Body of pancreas (tissue), 4 donors: ENCODE results near the gene HOXA1. TPM values are rescaled to one million over a fixed set of nuclear protein-coding genes. Genes with fewer than 3 reads are reported as not detected.
A peak's percentile ranks its signal among the peaks of the same experiment; 100 is the strongest.

ENCODE experiments used
- ATAC-seq: fragments of 150-250 bp; one replicate; pipeline ENCODE4 v1.9.1; 2016
- DNase-seq, 4 donors: peaks; one replicate each; pipeline ENCODE4 v3.0.0-alpha.2; 2019
- H3K27ac ChIP-seq, 4 donors: fragments of 200-600 bp; sonication (generic); 1 replicate in 3 of 4; 2 replicates in 1 of 4; pipeline versions ENCODE4 v1.5.1 to v1.6.1; 2016 to 2019; ENCODE audit warnings: mild to moderate bottlenecking in 1 of 4, mixed read lengths in 1 of 4, moderate library complexity in 1 of 4
- H3K27me3 ChIP-seq, 2 donors: fragments of 200-600 bp; sonication (generic); one replicate each; pipeline ENCODE4 v1.6.0; 2016; ENCODE audit warnings: mild to moderate bottlenecking in 1 of 2
- H3K36me3 ChIP-seq, 2 donors: fragments of 200-600 bp; sonication (generic); replicated peaks in 1 of 2; 2 replicates each; pipeline ENCODE4 v1.5.1; 2016; ENCODE audit warnings: low read depth in 2 of 2; ENCODE audit not compliant: insufficient read depth in 1 of 2
- H3K4me1 ChIP-seq: fragments of 200-600 bp; sonication (generic); one replicate; pipeline ENCODE4 v1.6.0; 2016
- H3K4me3 ChIP-seq, 2 donors: fragments of 200-600 bp; sonication (generic); 1 replicate in 1 of 2; 2 replicates in 1 of 2; pipeline ENCODE4 v1.5.1; 2016 to 2019
- H3K9me3 ChIP-seq, 3 donors: fragments of 200-600 bp; sonication (generic); 1 replicate in 2 of 3; 2 replicates in 1 of 3; pipeline ENCODE4 v1.5.1; 2016
- CTCF ChIP-seq, 7 experiments: fragments of 450-650 bp in 4 of 7; fragments of 200-600 bp in 3 of 7; sonication (generic) in 3 of 7; IDR thresholded peaks; one replicate each; pipeline ENCODE4 v1.5.1; 2016 to 2019; ENCODE audit warnings: antibody characterized with exemption in 7 of 7
- POLR2A ChIP-seq, 3 donors: fragments of 450-650 bp; IDR thresholded peaks; one replicate each; pipeline ENCODE4 v1.6.1; 2016; ENCODE audit warnings: antibody characterized with exemption in 3 of 3, mild to moderate bottlenecking in 2 of 3
- WGBS, 2 donors: methylation state at CpG; one replicate each; pipeline ENCODE4 v1.1.5; 2017; 5-methylcytosine and 5-hydroxymethylcytosine counted together
- intact Hi-C: fragments of 100-400 bp; cut with DNase I; formaldehyde crosslinking; loops from one replicate; pipeline ENCODE4 v1.15.1; 2023
- total RNA-seq, 2 donors: library from RNA; depleted of rRNA; stranded (reverse); fragments of >200 nt; gene quantifications; one replicate each; pipeline ENCODE4 v1.1.0, GENCODE V29; 2016

Gene HOXA1
- total RNA-seq, 2 donors from 2014 or later, result not detected

GRCh38 chr7:27112955-27113949, 17.5 kb upstream of the HOXA1 start:
- H3K9me3 ChIP-seq, result no peaks in the 10 kb centered on the region
- intact Hi-C loops, result no loop called here
- peaks cover 12% of the 10 kb centered on the region for H3K4me1 ChIP-seq
- H3K4me3 ChIP-seq, result no peak overlapping the region
- no peak for ATAC-seq
- TF ChIP-seq CTCF (IDR thresholded peaks at IDR 0.05) (no peak), POLR2A (IDR thresholded peaks at IDR 0.05) (peak in 2 of 3 donors; percentile 18 to 37)
- peak overlapping the region in 3 of 4 donors; percentile 51 to 62 (median 62) for H3K27ac ChIP-seq
- no peaks in the 10 kb centered on the region for H3K36me3 ChIP-seq
- peaks cover 5 to 26% of the 10 kb centered on the region in 2 donors for H3K27me3 ChIP-seq
- WGBS, 2 donors, result 8 to 19% methylated on average over 19 to 44 of the region's 57 CpGs
- peak in 1 of 4 donors; percentile 45 for DNase-seq

- WGBS, 2 donors, result 28 to 33% methylated on average over 4 of the region's 4 CpGs
- intact Hi-C loops, result no loop called here
- TF ChIP-seq CTCF (IDR thresholded peaks at IDR 0.05) (no peak), POLR2A (IDR thresholded peaks at IDR 0.05) (no peak)
- Histone ChIP-seq H3K27me3 (peaks cover 5 to 26% of the 10 kb centered on the region in 2 donors), H3K4me3 (no peak overlapping the region), H3K27ac (no peak overlapping the region), H3K36me3 (no peaks in the 10 kb centered on the region), H3K4me1 (peaks cover 12% of the 10 kb centered on the region), H3K9me3 (no peaks in the 10 kb centered on the region)
- no peak for DNase-seq
- ATAC-seq, result no peak
Measured at GRCh38 chr7:27112361-27112760, 16.6 kb upstream of the HOXA1 start.

GRCh38 chr7:27111751-27112277, 16.0 kb upstream of the HOXA1 start:
- DNase-seq (no peak), ATAC-seq (no peak)
- Histone ChIP-seq H3K9me3 (no peaks in the 10 kb centered on the region), H3K4me3 (no peak overlapping the region), H3K27ac (peak overlapping the region in 1 of 4 donors; percentile 34), H3K4me1 (peaks cover 12% of the 10 kb centered on the region), H3K36me3 (no peaks in the 10 kb centered on the region), H3K27me3 (peaks cover 5 to 32% of the 10 kb centered on the region in 2 donors)
- WGBS, 2 donors, result 12 to 17% methylated on average over 4 of the region's 4 CpGs
- intact Hi-C loops, result no loop called here
- TF ChIP-seq CTCF (IDR thresholded peaks at IDR 0.05) (no peak), POLR2A (IDR thresholded peaks at IDR 0.05) (no peak)

GRCh38 chr7:27111042-27111750, 15.4 kb upstream of the HOXA1 start:
- peaks cover 16% of the 10 kb centered on the region for H3K4me1 ChIP-seq
- ATAC-seq (no peak), DNase-seq (peak in 1 of 4 donors; percentile 12)
- H3K27ac ChIP-seq, result peak overlapping the region in 2 of 4 donors; percentile 21 to 34
- TF ChIP-seq CTCF (IDR thresholded peaks at IDR 0.05) (no peak), POLR2A (IDR thresholded peaks at IDR 0.05) (no peak)
- no peaks in the 10 kb centered on the region for H3K36me3 ChIP-seq
- H3K27me3 ChIP-seq, result peaks cover 5 to 37% of the 10 kb centered on the region in 2 donors
- intact Hi-C loops, result no loop called here
- no peaks in the 10 kb centered on the region for H3K9me3 ChIP-seq
- WGBS, 2 donors, result 20 to 24% methylated on average over 5 to 6 of the region's 6 CpGs
- no peak overlapping the region for H3K4me3 ChIP-seq
